Peyer's patch (tissue), 4 donors: ENCODE data around the gene ANKRD53. TPM values are rescaled to one million over a fixed set of nuclear protein-coding genes. Genes with fewer than 3 reads are reported as not detected.

Experiments used
- DNase-seq, 3 donors: peaks; one replicate each; pipeline ENCODE4 v3.0.0-alpha.2; 2017 to 2019
- H3K27ac ChIP-seq, 4 donors: fragments of 200-600 bp; sonication (generic); one replicate each; pipeline ENCODE4 v1.5.1; 2016 to 2019
- H3K27me3 ChIP-seq, 2 donors: fragments of 200-600 bp; sonication (generic); one replicate each; pipeline ENCODE4 v1.5.1; 2019
- H3K36me3 ChIP-seq, 3 donors: fragments of 200-600 bp; sonication (generic); one replicate each; pipeline ENCODE4 v1.5.1; 2016 to 2019
- H3K4me1 ChIP-seq, 4 donors: fragments of 200-600 bp; sonication (generic); one replicate each; pipeline ENCODE4 v1.5.1; 2016 to 2019
- H3K4me3 ChIP-seq, 4 donors: fragments of 200-600 bp; sonication (generic); 1 replicate in 3 of 4; 2 replicates in 1 of 4; pipeline ENCODE4 v1.5.1; 2016 to 2019; ENCODE audit warnings: mild to moderate bottlenecking in 1 of 4
- H3K9me3 ChIP-seq, 4 donors: fragments of 200-600 bp; sonication (generic); one replicate each; pipeline ENCODE4 v1.5.1; 2016 to 2019; ENCODE audit warnings: mild to moderate bottlenecking in 1 of 4
- CTCF ChIP-seq, 6 experiments: fragments of 450-650 bp in 4 of 6; fragments of 200-600 bp in 2 of 6; sonication (generic) in 1 of 6; IDR thresholded peaks; one replicate each; pipeline ENCODE4 v1.5.1; 2017 to 2019; ENCODE audit warnings: antibody characterized with exemption in 6 of 6, mild to moderate bottlenecking in 3 of 6, moderate library complexity in 1 of 6
- POLR2A ChIP-seq, 2 donors: fragments of 450-650 bp; IDR thresholded peaks; one replicate each; pipeline ENCODE4 v1.5.1; 2017; ENCODE audit warnings: antibody characterized with exemption in 2 of 2, mild to moderate bottlenecking in 2 of 2, moderate library complexity in 2 of 2
- total RNA-seq, 4 donors: library from RNA; depleted of rRNA; stranded (reverse); fragments of >200 nt; gene quantifications; one replicate each; pipeline ENCODE4 v1.1.0, GENCODE V29; 2016

Gene ANKRD53
- total RNA-seq, 4 donors from 2014 or later: 3.5 TPM; not detected in 3

GRCh38 chr2:70935468-70936164 lies 42.8 kb upstream of the ANKRD53 start, which contains the start of gene ATP6V1B1:
TSS of gene ATP6V1B1 (plus strand) at chr2:70935900. CDS start at chr2:70935955, 55 bp downstream.
- H3K27ac ChIP-seq: no peak within 1 kb of the TSS
- TF ChIP-seq POLR2A (IDR thresholded peaks at IDR 0.05) (no peak), CTCF (IDR thresholded peaks at IDR 0.05) (no peak)
- peak in 2 of 3 donors; percentile 6 to 31 for DNase-seq
- H3K36me3 ChIP-seq: no peaks in the 10 kb centered on the region
- H3K4me1 ChIP-seq: no peaks in the 10 kb centered on the region
- no peaks in the 10 kb centered on the region for H3K9me3 ChIP-seq
- no peak within 1 kb of the TSS for H3K4me3 ChIP-seq
- H3K27me3 ChIP-seq: no peaks in the 10 kb centered on the region

- Histone ChIP-seq H3K36me3 (no peaks in the 10 kb centered on the region), H3K27ac (no peak overlapping the region), H3K27me3 (no peaks in the 10 kb centered on the region), H3K4me3 (no peak overlapping the region), H3K4me1 (no peaks in the 10 kb centered on the region), H3K9me3 (no peaks in the 10 kb centered on the region)
- TF ChIP-seq POLR2A (IDR thresholded peaks at IDR 0.05): no peak
- TF ChIP-seq CTCF (IDR thresholded peaks at IDR 0.05): no peak
- peak in 1 of 3 donors; percentile 11 for DNase-seq
These were observed 42.1 kb upstream of the ANKRD53 start for GRCh38 chr2:70936165-70936978.

- H3K27me3 ChIP-seq: no peaks in the 10 kb centered on the region
- no peak overlapping the region for H3K4me3 ChIP-seq
- no peaks in the 10 kb centered on the region for H3K9me3 ChIP-seq
- H3K4me1 ChIP-seq: no peaks in the 10 kb centered on the region
- peak in 1 of 3 donors; percentile 15 for DNase-seq
- H3K27ac ChIP-seq: no peak overlapping the region
- H3K36me3 ChIP-seq: no peaks in the 10 kb centered on the region
- TF ChIP-seq POLR2A (IDR thresholded peaks at IDR 0.05) (no peak), CTCF (IDR thresholded peaks at IDR 0.05) (no peak)
These were observed 41.2 kb upstream of the ANKRD53 start for GRCh38 chr2:70936979-70937811.

GRCh38 chr2:70937866-70938585 lies 40.4 kb upstream of the ANKRD53 start:
- no peak overlapping the region for H3K4me3 ChIP-seq
- H3K27me3 ChIP-seq: no peaks in the 10 kb centered on the region
- TF ChIP-seq POLR2A (IDR thresholded peaks at IDR 0.05) (no peak), CTCF (IDR thresholded peaks at IDR 0.05) (no peak)

GRCh38 chr2:70938586-70938950 lies 39.9 kb upstream of the ANKRD53 start:
- no peak overlapping the region for H3K27ac ChIP-seq
- no peak for DNase-seq
- no peaks in the 10 kb centered on the region for H3K27me3 ChIP-seq
- H3K4me3 ChIP-seq: no peak overlapping the region
- H3K36me3 ChIP-seq: no peaks in the 10 kb centered on the region
- no peak for TF ChIP-seq CTCF (IDR thresholded peaks at IDR 0.05)
- TF ChIP-seq POLR2A (IDR thresholded peaks at IDR 0.05): no peak
- no peaks in the 10 kb centered on the region for H3K9me3 ChIP-seq
- no peaks in the 10 kb centered on the region for H3K4me1 ChIP-seq

More at GRCh38 chr2:70937866-70938585, 40.4 kb upstream of the ANKRD53 start:
- peak in 1 of 3 donors; percentile 22 for DNase-seq
- Histone ChIP-seq H3K36me3 (no peaks in the 10 kb centered on the region), H3K27ac (no peak overlapping the region), H3K4me1 (no peaks in the 10 kb centered on the region), H3K9me3 (no peaks in the 10 kb centered on the region)
